Natural killer cell (primary cell): ENCODE data around the gene GAREM2. TPM values are rescaled to one million over a fixed set of nuclear protein-coding genes. Genes with fewer than 3 reads are reported as not detected.
"Not testable (repeated sequence)": the region's sequence is repeated elsewhere in the genome, so short reads cannot be mapped to it uniquely, and the experiment has no call there.

Experiments
- ATAC-seq, 3 donors: fragments of 150-1000 bp in 2 of 3; fragments of 200-7000 bp in 1 of 3; cut with Tn5 transposase; 1 replicate in 1 of 3; 2 replicates in 2 of 3; pipeline ENCODE4 v1.10.0; 2021; ENCODE audit warnings: mild to moderate bottlenecking in 2 of 3, moderate library complexity in 2 of 3
- DNase-seq, 2 donors: peaks; one replicate each; pipeline versions ENCODE4 v3.0.0 to v3.0.0-alpha.2; 2013 to 2021; ENCODE audit warnings: mixed read lengths in 1 of 2
- H3K27ac ChIP-seq: one replicate; pipeline ENCODE4 v1.5.1; 2013; ENCODE audit warnings: mild to moderate bottlenecking, low read length
- H3K27me3 ChIP-seq: one replicate; pipeline ENCODE4 v1.6.1; 2013; ENCODE audit warnings: low read length; ENCODE audit not compliant: control insufficient read depth, insufficient read depth
- H3K36me3 ChIP-seq: one replicate; pipeline ENCODE4 v1.6.1; 2013; ENCODE audit warnings: low read length; ENCODE audit not compliant: control insufficient read depth, insufficient read depth
- H3K4me1 ChIP-seq: one replicate; pipeline ENCODE4 v1.6.1; 2013; ENCODE audit warnings: low read length; ENCODE audit not compliant: control insufficient read depth, insufficient read depth
- H3K4me3 ChIP-seq: one replicate; pipeline ENCODE4 v1.5.1; 2013; ENCODE audit warnings: low read length
- H3K9me3 ChIP-seq: one replicate; pipeline ENCODE4 v1.6.1; 2013; ENCODE audit warnings: low read length; ENCODE audit not compliant: control insufficient read depth, insufficient read depth
- H3K27ac Mint-ChIP-seq, 2 donors: one replicate each; pipeline ENCODE4 v1.8.0; 2022; ENCODE audit warnings: mild to moderate bottlenecking in 2 of 2, mixed read lengths in 2 of 2, moderate library complexity in 1 of 2
- H3K27me3 Mint-ChIP-seq, 2 donors: one replicate each; pipeline ENCODE4 v1.8.0; 2022; ENCODE audit warnings: low read depth in 2 of 2, mixed read lengths in 2 of 2
- H3K36me3 Mint-ChIP-seq: one replicate; pipeline ENCODE4 v1.8.0; 2022; ENCODE audit warnings: mixed read lengths
- H3K4me1 Mint-ChIP-seq, 2 donors: one replicate each; pipeline ENCODE4 v1.8.0; 2022; ENCODE audit warnings: mixed read lengths in 2 of 2
- H3K4me3 Mint-ChIP-seq: one replicate; pipeline ENCODE4 v1.8.0; 2022; ENCODE audit warnings: mild to moderate bottlenecking, moderate library complexity, mixed read lengths
- H3K9me3 Mint-ChIP-seq, 2 donors: one replicate each; pipeline ENCODE4 v1.8.0; 2022; ENCODE audit warnings: mixed read lengths in 2 of 2
- CTCF ChIP-seq: fragments of 200-600 bp; IDR thresholded peaks from one replicate; pipeline ENCODE4 v1.8.0; 2022; ENCODE audit warnings: antibody characterized with exemption
- WGBS: methylation state at CpG from one replicate; pipeline ENCODE4 v1.1.7; 2013; ENCODE audit warnings: missing lambda C conversion rate; ENCODE audit not compliant: insufficient coverage; 5-methylcytosine and 5-hydroxymethylcytosine counted together
- intact Hi-C: fragments of 100-400 bp; cut with micrococcal nuclease; formaldehyde crosslinking; loops from one replicate; pipeline ENCODE4 v1.14.2; 2022
- total RNA-seq, 4 donors: library from RNA; stranded (reverse); fragments of 120-200 nt in 1 of 4; gene quantifications; one replicate each; pipeline versions ENCODE4 v1.2.3 to v1.2.4, GENCODE V29; 2013 to 2022

The GAREM2 gene
- total RNA-seq, 3 donors from 2014 or later (not counting 1 experiment from before 2014, with no cell fraction given): 7.1 to 9.2 (median 7.2) TPM

GRCh38 chr2:26165403-26165802, 7.5 kb upstream of the GAREM2 start:
- DNase-seq (no peak), ATAC-seq (no peak)
- TF ChIP-seq CTCF: no peak
- Histone ChIP-seq H3K27me3 (no peaks in the 10 kb centered on the region), H3K27ac (no peak overlapping the region), H3K4me3 (no peak overlapping the region), H3K9me3 (no peaks in the 10 kb centered on the region), H3K4me1 (no peaks in the 10 kb centered on the region), H3K36me3 (no peaks in the 10 kb centered on the region)
- intact Hi-C loops: no loop called here
- 78% methylated on average over 3 of the region's 4 CpGs for WGBS
- H3K27me3 Mint-ChIP-seq: peaks cover 8% of the 10 kb centered on the region in 2 donors
- no peaks in the 10 kb centered on the region for H3K9me3 Mint-ChIP-seq
- no peak overlapping the region for H3K27ac Mint-ChIP-seq
- no peaks in the 10 kb centered on the region for H3K4me1 Mint-ChIP-seq
- H3K36me3 Mint-ChIP-seq: no peaks in the 10 kb centered on the region
- no peak overlapping the region for H3K4me3 Mint-ChIP-seq

GRCh38 chr2:26166541-26166940, 6.3 kb upstream of the GAREM2 start:
- DNase-seq, H3K36me3 Mint-ChIP-seq, H3K36me3 ChIP-seq, H3K4me1 Mint-ChIP-seq, ATAC-seq, H3K4me1 ChIP-seq, H3K9me3 ChIP-seq, H3K27me3 ChIP-seq, H3K27ac Mint-ChIP-seq, intact Hi-C loops, H3K4me3 ChIP-seq, H3K9me3 Mint-ChIP-seq, H3K27ac ChIP-seq, H3K4me3 Mint-ChIP-seq: not testable (repeated sequence)
- H3K27me3 Mint-ChIP-seq: peaks cover 15 to 18% of the 10 kb centered on the region in 2 donors
- WGBS: 97% methylated on average over 4 of the region's 6 CpGs

GRCh38 chr2:26168785-26169184, 4.1 kb upstream of the GAREM2 start:
- H3K4me1 ChIP-seq: peaks cover 12% of the 10 kb centered on the region
- Mint-ChIP-seq H3K27ac (no peak overlapping the region), H3K9me3 (no peaks in the 10 kb centered on the region), H3K4me3 (no peak overlapping the region), H3K36me3 (no peaks in the 10 kb centered on the region), H3K27me3 (peaks cover 22 to 27% of the 10 kb centered on the region in 2 donors), H3K4me1 (peaks cover 9 to 12% of the 10 kb centered on the region in 2 donors)
- ATAC-seq (no peak), DNase-seq (no peak)
- H3K27me3 ChIP-seq: peaks cover 14% of the 10 kb centered on the region
- no peaks in the 10 kb centered on the region for H3K9me3 ChIP-seq
- no peak overlapping the region for H3K4me3 ChIP-seq
- intact Hi-C loops: no loop called here
- TF ChIP-seq CTCF: no peak
- WGBS: 96% methylated on average over 4 of the region's 4 CpGs
- no peak overlapping the region for H3K27ac ChIP-seq
- no peaks in the 10 kb centered on the region for H3K36me3 ChIP-seq

GRCh38 chr2:26169226-26169625, 3.7 kb upstream of the GAREM2 start:
- intact Hi-C loops: no loop called here
- no peak overlapping the region for H3K4me3 Mint-ChIP-seq
- peaks cover 25 to 28% of the 10 kb centered on the region in 2 donors for H3K27me3 Mint-ChIP-seq
- WGBS: 94% methylated on average over 5 of the region's 5 CpGs
- no peaks in the 10 kb centered on the region for H3K9me3 Mint-ChIP-seq
- TF ChIP-seq CTCF: no peak
- Histone ChIP-seq H3K4me3 (no peak overlapping the region), H3K9me3 (no peaks in the 10 kb centered on the region), H3K27ac (no peak overlapping the region), H3K36me3 (no peaks in the 10 kb centered on the region), H3K4me1 (peaks cover 15% of the 10 kb centered on the region), H3K27me3 (peaks cover 17% of the 10 kb centered on the region)
- H3K36me3 Mint-ChIP-seq: no peaks in the 10 kb centered on the region
- no peak for ATAC-seq
- peaks cover 9 to 14% of the 10 kb centered on the region in 2 donors for H3K4me1 Mint-ChIP-seq
- H3K27ac Mint-ChIP-seq: no peak overlapping the region
- DNase-seq: no peak
